ENCODE data around the gene TBC1D10B.
"Not testable (repeated sequence)": the region's sequence is repeated elsewhere in the genome, so short reads cannot be mapped to it uniquely, and the experiment has no call there.

TBC1D10B gene

GRCh38 chr16:30354423-30355143, 15.7 kb downstream of the TBC1D10B start:
- no peak for DNase-seq

- no peak for DNase-seq
Observed at GRCh38 chr16:30353438-30354129, 16.7 kb downstream of the TBC1D10B start.

GRCh38 chr16:30352488-30353401, 17.5 kb downstream of the TBC1D10B start:
- DNase-seq = no peak

- DNase-seq = no peak
Observed at GRCh38 chr16:30351586-30352419, 18.5 kb downstream of the TBC1D10B start.

- DNase-seq = no peak
Observed at GRCh38 chr16:30351001-30351441, 19.3 kb downstream of the TBC1D10B start.

- DNase-seq = no peak
Observed at GRCh38 chr16:30350134-30350871, 20.0 kb downstream of the TBC1D10B start.

GRCh38 chr16:30349675-30350074, 20.6 kb downstream of the TBC1D10B start:
- no peak for DNase-seq

- DNase-seq = no peak
Observed at GRCh38 chr16:30348929-30349328, 21.4 kb downstream of the TBC1D10B start.

- no peak for DNase-seq
Observed at GRCh38 chr16:30348113-30348512, 22.2 kb downstream of the TBC1D10B start.

- DNase-seq = no peak
Observed at GRCh38 chr16:30346286-30346685, 24.0 kb downstream of the TBC1D10B start.

GRCh38 chr16:30343491-30343820, 26.8 kb downstream of the TBC1D10B start:
- not testable (repeated sequence) for DNase-seq

GRCh38 chr16:30342751-30343490, 27.4 kb downstream of the TBC1D10B start:
- DNase-seq = no peak

- not testable (repeated sequence) for DNase-seq
Observed at GRCh38 chr16:30341971-30342370, 28.3 kb downstream of the TBC1D10B start.

- no peak for DNase-seq
Observed at GRCh38 chr16:30340621-30341020, 29.7 kb downstream of the TBC1D10B start.

GRCh38 chr16:30338715-30339114, 31.6 kb downstream of the TBC1D10B start:
- not testable (repeated sequence) for DNase-seq

GRCh38 chr16:30337964-30338357, 32.3 kb downstream of the TBC1D10B start:
- not testable (repeated sequence) for DNase-seq

- no peak for DNase-seq
Observed at GRCh38 chr16:30335598-30336474, 34.5 kb downstream of the TBC1D10B start.

- peak; percentile 51 to 76 (median 73) for DNase-seq
Observed at GRCh38 chr16:30335028-30335597, 35.2 kb downstream of the TBC1D10B start.

- peak; percentile 56 to 69 (median 64) for DNase-seq
Observed at GRCh38 chr16:30334473-30334989, 35.8 kb downstream of the TBC1D10B start.
